GM18499 (cell line): ENCODE measurements around the gene LMLN.
"Not testable (repeated sequence)": the region's sequence is repeated elsewhere in the genome, so short reads cannot be mapped to it uniquely, and the experiment has no call there.

Source experiments
- ATAC-seq: cut with Tn5 transposase; IDR thresholded peaks from one replicate; pipeline ENCODE4 v1.9.1; 2021; ENCODE audit warnings: moderate number of reproducible peaks; ENCODE audit not compliant: insufficient read depth, unreplicated experiment

LMLN gene

DNA sequence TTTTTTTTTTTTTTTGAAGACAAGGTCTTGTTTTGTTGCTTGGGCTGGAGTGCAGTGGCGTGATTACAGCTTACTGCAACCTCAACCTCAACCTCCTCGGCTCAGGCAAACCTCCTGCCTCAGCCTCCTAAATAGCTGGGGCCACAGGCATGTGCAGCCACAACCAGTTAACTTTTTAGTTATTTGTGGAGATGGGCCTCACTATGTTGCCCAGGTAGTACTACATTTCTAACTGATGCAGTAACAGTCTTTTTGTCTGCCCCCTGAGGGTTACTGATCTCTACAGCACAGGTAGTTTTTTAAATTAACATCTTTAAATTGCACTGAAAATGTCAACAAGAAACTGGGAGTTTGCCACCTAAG is 3.4 kb upstream of the LMLN start:
- no peak for ATAC-seq

DNA sequence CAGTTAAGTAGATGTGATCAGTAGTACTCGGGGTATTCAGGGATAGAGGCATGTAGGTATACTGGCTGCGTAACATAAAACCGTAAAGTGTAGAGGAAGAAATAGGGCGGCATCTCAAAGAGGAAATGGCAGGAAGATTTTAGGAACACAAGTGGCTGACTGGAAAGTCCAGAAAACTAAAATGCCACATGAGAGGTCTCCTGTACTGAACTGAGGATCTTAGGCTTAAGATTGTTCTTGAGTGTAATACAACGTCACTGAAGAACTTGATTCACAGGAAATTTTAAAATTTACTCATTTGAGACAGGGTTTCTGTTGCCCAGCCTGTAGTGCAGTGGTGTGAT is 2.3 kb upstream of the LMLN start:
- no peak for ATAC-seq

DNA sequence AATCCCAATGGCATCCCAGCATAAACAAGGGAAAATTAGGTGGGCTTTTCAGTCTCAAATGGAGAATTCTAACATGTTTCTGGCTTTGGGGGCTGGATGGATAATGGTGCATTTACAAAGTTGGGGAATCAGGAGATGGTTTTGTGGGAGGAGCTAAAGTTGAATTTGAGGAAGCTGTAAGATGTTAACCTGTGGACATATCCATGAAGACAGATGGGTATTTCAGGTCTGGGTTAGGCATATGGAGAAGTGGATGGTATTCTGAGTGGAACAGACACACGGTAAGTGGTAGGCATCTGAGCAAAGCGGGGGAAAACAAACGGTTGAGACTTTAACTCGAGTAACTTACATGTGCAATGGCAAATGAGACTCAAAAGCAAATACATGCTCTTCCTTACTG is 1.7 kb upstream of the LMLN start:
- ATAC-seq, result no peak

GRCh38 chr3:197958848-197959247 is 1.2 kb upstream of the LMLN start:
- ATAC-seq, result not testable (repeated sequence)

- ATAC-seq, result no peak
These were observed 522 bp upstream of the LMLN start for GRCh38 chr3:197959500-197959890.

DNA sequence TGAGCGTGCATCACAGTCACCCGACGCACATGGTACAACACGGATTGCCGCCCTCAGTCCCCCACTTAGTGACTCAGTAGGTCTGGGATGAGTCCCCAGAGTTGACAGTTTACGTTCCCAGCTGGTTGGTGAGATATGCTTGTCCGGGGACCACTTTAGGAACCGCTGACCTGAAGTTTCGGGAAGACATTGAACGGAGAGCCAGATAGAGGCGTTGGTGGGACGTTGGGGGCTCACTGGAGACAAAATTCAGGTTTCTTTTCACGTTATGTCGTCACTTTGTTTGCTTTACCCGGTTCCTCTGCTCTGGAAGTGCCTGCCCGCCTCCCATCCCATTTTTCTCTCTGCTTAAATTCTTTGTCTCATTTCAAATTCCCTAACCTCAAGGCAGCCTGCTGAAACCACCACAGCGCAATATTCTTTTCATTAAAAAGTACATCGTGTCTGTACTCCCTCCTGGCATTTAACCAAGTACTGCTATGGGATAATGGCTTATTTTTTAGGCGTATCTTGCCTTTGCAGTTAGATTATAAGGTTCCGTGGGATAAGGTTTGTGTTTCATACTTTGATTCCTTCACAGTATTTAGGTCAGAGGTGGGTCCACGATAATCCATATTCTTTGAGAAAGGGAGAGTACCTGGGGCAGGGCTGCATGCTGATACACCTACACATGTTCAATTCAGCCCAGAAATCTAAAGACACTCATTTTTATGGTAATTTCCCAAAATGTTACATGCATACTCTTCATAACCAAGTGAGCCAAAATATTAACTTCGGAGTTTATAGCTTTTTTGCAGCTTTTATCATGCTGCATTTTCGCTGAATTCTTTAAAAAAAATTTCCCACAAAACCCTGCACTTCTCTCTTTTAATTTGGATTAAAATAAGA is 921 bp downstream of the LMLN start:
- no peak for ATAC-seq

DNA sequence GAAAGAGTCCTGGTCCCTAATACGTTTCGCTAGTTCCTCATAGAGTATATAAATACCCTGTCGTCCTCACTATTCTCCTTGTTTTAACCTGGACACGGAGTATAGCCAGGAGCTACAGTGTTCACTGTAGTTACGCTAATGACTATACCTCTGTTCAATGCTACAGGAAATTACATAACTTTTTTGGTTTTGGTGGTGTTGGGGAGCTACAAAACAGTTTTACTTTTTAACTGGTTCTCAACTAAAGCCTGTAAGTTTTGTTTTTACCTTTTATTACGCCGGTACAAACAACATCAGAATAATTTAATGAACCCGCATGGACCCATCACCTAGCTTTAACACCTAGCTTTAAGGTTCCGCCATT is 1.5 kb downstream of the LMLN start:
- ATAC-seq, result no peak

DNA sequence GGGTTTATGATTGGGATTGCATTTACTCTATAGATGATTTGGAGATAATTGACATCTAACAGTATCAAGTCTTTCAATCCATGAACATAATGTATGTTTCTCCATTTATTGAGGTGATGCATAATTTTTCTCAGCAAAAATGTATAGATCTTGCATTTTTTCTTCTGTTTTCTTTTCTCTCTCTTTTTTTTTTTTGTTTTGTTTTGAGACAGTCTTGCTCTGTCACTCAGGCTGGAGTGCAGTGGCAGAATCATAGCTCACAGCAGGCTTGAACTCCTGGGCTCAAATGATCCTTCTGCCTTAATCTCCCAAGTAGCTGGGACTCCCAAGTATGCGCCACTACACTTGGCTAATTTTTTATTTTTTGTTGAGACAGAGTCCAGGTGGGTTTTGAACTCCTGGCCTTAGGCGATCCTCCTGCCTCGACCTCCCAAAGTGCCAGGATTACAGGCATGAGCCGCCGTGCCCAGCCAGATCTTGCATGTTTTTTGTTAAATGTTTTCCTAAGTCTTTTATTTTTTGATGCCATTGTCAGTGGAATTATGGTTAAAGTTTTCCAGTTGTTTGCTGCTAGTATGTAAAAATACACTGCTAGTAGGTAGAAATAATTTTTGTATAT is 3.1 kb downstream of the LMLN start:
- no peak for ATAC-seq

DNA sequence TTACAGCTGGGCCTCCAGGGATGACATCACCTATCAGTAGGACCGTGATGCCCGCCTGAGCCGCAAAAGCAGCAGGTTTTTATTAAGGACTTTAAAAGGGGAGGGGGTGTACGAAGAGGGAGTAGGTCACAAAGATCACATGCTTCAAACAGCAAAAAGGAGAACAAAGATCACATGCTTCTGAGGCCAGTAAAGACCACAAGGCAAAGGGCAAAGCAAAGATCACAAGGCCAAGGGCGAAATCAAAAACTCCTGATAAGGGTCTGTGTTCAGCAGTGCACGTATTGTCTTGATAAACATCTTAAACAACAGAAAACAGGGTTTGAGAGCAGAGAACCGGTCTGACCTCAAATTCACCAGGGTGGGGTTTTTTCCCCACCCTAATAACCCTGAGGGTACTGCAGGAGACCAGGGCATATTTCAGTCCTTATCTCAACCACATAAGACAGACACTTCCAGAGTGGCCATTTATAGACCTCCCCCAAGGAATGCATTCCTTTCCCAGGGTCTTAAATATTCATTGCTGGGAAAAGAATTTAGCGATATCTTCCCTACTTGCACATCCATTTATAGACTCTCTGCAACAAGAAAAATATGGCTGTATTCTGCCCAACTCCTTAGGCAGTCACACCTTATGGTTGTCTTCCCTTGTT is 7.4 kb downstream of the LMLN start:
- not testable (repeated sequence) for ATAC-seq

- ATAC-seq, result no peak
These were observed 10.6 kb downstream of the LMLN start for GRCh38 chr3:197970588-197970987.

- no peak for ATAC-seq
These were observed 14.0 kb downstream of the LMLN start for GRCh38 chr3:197974016-197974415.

DNA sequence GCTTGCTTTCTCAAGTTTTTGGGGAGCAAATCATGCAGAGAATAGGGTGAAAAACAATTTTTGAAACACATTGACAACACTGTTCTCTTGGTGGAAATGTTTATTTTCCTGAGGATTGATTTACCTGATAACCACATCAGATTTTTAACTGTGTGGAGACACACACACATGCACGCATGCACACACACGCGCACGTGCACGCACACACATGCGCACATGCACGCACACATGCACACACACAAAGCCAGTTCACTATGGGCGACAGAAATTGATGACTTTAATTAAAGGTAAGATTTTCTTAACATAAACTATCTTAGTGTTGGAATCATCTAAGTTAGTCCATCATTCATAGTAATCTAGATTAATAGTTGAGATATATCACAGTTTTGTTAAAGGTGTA is 15.3 kb downstream of the LMLN start:
- no peak for ATAC-seq

DNA sequence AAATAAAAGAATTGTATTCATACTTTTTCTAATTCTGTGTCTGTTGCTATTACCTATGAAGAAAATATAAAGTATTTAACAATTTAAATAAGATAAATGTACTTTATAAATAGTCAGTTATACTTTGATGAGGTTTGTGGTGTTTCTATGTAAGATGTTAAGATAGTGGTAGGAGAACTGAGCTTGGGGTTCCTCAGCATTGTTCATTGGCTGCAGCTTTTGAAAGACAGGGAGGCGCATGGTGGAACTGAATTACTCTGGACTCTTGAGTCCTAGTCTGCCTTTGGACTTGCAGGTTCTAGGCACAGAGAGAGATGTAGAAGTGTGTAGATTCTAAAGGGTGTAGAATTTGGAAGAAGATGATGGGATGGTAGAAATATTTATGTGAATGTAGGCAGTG is 23.1 kb downstream of the LMLN start:
- no peak for ATAC-seq

DNA sequence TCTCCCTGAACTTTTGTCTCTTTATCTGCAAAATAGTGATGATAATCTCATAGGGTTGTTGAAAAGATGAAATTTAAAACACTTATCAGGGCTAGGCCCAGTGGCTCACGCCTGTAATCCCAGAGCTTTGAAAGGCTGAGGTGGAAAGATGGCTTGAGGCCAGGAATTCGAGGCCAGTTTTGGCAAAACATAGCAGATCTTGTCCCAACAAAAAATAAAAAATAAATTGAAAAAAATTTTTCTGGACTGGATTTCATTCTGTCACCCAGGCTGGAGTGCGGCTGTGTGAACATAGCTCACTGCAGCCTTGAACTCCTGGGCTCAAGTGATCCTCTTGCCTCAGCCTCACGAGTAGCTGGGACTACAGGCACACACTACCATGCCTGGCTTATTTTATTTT is 29.6 kb downstream of the LMLN start:
- no peak for ATAC-seq

DNA sequence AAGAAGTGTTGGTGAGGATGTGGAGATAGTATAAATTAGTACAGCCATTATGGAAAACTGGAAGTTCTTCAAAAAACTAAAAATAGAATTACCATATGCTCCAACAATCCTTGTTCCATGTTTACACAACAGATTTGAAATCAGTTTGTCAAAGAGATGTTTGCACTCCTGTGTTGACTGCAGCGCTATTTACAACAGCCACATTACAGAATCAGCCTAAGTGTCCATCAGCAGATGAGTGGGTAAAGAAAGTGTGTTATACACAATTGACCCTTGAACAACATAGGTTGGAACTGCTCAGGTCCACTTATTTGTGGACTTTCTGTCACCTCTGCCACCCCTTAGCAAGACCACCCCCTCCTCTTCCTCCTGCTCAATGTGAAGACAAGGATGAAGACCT is 34.7 kb downstream of the LMLN start:
- no peak for ATAC-seq

GRCh38 chr3:197996855-197997254 is 36.8 kb downstream of the LMLN start:
- no peak for ATAC-seq

GRCh38 chr3:197997936-197998335 is 37.9 kb downstream of the LMLN start:
- ATAC-seq, result no peak

DNA sequence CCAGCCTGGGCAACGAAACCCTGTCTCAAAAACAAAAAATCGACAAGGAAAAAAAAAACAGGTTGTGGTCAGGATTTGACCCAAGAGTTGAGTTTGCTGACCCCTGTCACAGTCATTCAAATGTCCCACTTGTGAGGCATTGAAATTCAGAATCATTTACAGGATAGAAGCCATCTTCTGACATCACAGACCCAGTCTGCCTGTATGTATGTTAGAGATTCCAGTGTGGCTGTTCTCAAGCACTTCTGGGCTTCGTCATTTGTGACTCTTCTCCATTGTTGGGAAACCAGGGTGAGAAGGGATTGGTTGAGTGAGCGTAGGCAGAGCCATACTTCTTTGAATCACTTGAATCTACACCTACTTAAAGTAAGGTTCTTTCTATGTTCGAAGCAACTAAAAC is 57.1 kb downstream of the LMLN start:
- ATAC-seq, result no peak

- ATAC-seq, result no peak
These were observed 58.4 kb downstream of the LMLN start for GRCh38 chr3:198018416-198018815.

GRCh38 chr3:198019115-198019514 is 59.1 kb downstream of the LMLN start:
- no peak for ATAC-seq

- no peak for ATAC-seq
These were observed 61.3 kb downstream of the LMLN start for GRCh38 chr3:198021320-198021719.

- no peak for ATAC-seq
These were observed 62.6 kb downstream of the LMLN start for GRCh38 chr3:198022604-198023003.
